C1 segment of cervical spinal cord (tissue), 14 donors: Measurements from ENCODE around the gene DISP3.

ENCODE experiments used
- DNase-seq, 14 donors: peaks; one replicate each; lab custom pipeline; 2025; lab: John Stamatoyannopoulos, UW

The DISP3 gene

GRCh38 chr1:11527541-11528452 is 48.8 kb downstream of the DISP3 start:
- no peak for DNase-seq

GRCh38 chr1:11528611-11529261 is 49.8 kb downstream of the DISP3 start:
- no peak for DNase-seq

GRCh38 chr1:11529330-11529729 is 50.4 kb downstream of the DISP3 start:
- no peak for DNase-seq

- DNase-seq: no peak
Observed at GRCh38 chr1:11529763-11530730, 51.1 kb downstream of the DISP3 start.

GRCh38 chr1:11530731-11531311 is 51.9 kb downstream of the DISP3 start:
- DNase-seq: no peak

DNA sequence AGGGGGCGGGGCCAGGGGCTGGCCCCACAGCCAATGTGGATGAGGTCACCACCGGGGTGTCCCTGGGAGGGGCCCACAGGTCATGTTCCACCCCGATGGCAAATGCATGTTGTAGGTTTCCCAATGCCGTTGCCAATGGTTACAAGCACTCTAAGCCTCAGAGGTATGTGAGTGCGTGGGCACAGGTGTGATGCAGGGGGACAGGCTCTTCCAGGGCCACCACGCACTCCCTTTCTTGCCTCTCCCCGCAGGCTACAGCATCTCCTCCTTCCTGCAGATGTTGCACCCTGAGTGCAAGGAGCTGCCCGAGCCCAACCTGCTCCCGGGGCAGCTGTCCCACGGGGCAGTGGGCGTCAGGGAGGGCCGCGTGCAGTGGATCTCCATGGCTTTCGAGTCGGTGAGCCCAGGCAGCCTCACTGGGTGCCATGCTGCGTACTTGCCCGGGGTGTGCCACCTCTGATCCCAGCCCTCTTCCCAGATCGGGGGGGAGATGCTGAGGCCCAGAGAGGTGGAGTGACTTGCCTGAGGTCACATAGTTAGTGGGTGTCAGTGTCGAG is 52.4 kb downstream of the DISP3 start:
- DNase-seq: no peak

DNA sequence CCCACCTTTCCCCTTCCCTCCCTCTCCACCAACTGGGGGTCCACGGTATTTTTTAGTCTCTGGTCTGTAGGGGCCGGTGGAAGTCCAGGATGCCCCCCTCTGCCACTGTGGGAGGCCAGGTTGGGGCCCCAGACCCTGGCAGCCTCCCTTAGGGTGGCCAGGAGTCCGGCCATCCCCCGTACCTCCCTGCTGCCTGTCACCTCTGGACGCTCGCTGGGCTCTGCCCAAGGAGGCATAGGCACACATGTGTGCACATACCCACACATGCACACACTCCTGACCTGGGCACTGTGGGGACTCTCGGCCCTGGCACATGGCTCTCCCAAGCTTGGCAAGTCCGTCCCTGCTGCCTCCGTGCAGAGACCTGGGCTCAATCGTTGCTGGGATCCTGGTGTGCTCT is 53.0 kb downstream of the DISP3 start:
- no peak for DNase-seq

GRCh38 chr1:11533790-11534787 is 55.1 kb downstream of the DISP3 start:
- no peak for DNase-seq

- no peak for DNase-seq
Observed at GRCh38 chr1:11534846-11535245, 55.9 kb downstream of the DISP3 start.

GRCh38 chr1:11535316-11535715 is 56.4 kb downstream of the DISP3 start:
- DNase-seq: no peak

GRCh38 chr1:11535761-11536572 is 57.0 kb downstream of the DISP3 start:
- no peak for DNase-seq

DNA sequence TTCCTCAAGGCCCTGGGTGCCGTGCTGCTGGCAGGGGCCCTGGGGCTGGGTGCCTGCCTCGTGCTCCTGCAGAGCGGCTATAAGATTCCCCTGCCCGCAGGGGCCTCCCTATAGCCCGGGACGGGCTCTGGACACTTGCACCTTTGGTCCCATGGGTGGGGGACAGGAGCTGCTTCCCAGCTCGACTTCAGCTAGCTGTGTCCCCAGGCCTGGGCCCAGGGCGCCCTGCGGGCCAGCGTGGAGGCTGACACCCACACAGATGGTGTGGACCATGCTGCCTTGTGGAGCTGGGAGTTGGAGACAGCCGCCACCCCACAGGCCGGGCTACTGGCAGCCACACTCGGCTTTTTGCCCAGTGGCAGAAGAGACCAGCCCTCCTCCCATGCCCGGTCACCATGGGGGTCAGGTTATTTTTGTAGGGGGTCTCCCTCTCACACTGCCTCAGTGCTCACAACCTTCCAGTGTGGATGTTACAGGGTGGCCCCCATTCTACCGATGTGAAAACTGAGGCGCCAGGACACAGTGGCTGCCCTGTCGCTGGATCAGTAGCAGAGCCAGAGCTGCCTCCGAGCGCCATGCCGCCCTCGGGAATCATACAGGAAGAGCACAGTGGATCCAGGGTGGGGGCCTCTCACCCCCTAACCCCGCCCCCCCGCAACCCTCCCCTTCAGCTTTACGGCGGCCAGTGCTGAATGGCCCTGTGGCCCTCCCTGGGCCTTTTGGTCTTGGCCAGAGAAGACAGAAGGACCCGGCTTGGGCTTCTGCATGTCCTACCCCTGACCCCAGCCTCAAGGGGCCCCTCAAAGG is 57.8 kb downstream of the DISP3 start:
- DNase-seq: no peak

GRCh38 chr1:11537380-11537764 is 58.4 kb downstream of the DISP3 start:
- no peak for DNase-seq

DNA sequence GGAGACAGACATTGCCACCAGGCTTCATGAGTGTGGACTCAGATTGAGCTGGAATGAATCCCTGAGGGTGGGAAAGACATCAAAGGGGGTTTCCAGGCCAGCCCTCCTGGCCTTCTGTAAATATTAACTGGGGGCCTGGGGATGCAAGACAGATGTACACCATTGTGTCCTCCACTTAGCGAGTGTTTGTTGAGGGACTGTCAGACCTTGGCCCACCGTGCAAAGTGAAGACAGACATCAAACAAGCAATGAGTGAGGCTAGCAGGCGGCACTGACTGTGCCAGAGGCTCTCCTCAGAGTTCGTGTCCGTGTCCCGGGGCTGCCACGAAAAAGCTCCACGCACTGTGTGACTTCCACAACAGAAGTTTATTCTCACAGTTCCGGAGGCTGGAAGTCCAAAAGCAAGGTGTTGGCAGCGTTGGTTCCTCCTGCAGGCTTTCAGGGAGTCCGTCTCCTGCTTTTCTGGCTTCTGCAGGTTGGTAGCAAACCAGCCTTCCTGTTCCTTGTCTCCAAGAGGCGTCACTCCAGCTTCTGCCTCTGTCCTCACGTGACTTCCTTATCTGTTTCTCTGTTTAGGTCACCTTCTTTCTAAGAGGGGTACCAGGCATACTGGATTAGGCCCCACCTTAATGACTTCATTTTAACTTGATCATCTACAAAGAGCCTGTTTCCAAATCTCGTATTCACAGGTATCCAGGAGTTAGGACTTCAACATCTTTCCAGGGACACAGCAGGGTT is 59.1 kb downstream of the DISP3 start:
- no peak for DNase-seq

DNA sequence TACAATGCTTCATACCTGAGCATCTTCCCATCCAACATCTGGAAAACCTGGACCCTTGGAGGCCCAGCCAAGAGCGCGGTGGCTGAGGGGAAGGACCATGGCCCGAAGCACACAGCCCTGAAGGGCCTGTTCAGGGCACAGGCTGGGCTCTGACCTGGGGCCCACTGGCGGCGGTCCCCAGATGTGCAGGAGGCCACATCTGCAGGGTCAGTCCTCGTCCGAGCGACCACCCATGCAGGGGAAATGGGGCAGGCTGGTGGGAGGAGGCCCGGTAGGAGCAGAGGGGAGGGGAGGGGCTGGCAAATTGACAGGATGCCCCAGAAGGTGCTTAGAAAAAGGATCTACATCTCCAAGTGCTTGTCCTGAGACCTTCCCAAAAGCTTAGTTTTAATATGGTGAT is 59.9 kb downstream of the DISP3 start:
- no peak for DNase-seq

DNA sequence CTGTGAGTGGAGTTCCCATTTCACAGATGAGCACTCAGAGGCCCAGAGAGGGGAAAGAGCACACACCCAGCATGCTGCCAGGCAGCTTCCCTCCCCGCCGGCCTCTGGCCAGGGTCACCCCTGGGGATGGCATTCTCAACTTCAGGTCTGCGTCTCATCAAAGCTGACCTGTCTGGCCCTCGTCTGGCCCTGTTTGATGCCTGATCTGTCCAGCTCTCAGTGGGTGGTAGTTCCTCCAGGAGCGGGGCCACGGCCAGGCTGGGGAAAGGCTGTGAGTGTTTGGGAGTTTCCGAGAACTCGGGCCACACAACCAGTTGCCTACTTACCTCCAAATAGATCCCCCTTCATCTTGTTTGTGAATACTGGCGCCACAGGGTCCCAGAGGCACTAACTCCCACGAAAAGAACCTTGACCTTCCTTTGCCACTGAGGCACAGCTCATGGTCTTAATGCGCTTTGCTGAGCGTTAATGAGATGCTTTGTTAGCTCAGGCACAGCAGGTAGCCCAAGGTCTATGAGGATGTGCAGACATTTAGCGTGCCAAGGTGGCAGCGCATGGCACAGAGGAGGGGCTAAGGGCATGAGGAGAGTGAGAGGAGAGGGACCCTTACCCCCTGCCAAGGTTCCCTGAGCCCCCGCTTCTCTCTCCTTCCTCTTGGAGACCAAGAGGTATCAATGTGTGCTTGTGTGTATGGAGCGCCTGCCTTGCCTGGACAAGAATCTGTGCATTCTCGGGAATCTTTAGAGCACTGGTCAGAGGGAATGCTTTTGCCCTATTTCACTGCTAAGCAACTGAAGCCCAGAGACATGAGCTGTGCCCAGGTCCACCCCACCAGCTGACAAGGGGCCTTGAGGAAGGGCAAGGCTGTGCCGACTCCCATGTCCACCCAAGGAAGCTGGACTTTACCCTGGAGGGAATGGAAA is 61.2 kb downstream of the DISP3 start:
- DNase-seq: no peak
